ENCODE measurements around the gene CYP17A1.
"Not testable (repeated sequence)": the region's sequence is repeated elsewhere in the genome, so short reads cannot be mapped to it uniquely, and the experiment has no call there.

The CYP17A1 gene

DNA sequence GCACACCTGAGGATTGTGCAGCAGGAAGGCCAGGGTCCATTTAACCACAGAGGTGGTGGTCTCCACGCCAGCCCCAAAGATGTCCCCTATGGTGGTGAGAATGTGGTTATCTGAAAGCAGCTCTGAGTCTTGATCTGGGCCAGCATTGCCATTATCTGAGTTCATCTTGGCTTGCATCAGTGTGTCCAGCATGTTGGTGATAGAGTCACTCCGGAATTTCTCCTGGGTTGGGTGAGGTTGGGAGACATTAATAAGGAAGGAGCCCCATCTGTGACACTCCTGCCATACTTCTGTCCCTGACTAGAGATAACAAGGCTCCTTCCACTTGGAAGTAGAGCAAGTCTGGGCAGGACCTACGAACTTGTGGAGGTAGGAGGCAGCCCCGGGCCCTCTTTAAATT, 4.2 kb downstream of the CYP17A1 start:
- Histone ChIP-seq H3K4me1 (ENCODE audit: control insufficient read depth, insufficient read depth, low read length) (peaks cover 14% of the 10 kb centered on the region), H3K9ac (ENCODE audit: low read length) (no peak overlapping the region), H3K4me3 (ENCODE audit: low read length) (no peak overlapping the region), H3K36me3 (ENCODE audit: control insufficient read depth, insufficient read depth, low read length) (no peaks in the 10 kb centered on the region), H3K27me3 (ENCODE audit: control insufficient read depth, insufficient read depth, low read length) (no peaks in the 10 kb centered on the region), H3K9me3 (ENCODE audit: control insufficient read depth, low read length) (peaks cover 6% of the 10 kb centered on the region)

DNA sequence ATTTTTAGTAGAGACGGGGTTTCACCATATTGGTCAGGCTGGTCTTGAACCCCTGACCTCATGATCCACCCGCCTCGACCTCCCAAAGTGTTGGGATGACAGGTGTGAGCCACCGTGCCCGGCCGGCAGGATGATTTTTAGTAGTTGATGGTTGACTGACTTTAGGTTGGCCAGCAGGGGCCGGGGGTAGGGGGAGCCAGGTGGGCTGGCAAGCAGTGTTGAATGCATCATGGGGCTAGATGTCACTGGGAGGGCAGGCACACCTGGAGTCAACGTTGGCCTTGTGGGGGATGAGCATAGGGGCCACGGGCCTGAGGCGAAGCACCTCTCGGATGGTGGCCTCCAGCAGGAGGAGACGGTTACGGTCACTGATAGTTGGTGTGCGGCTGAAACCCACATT, 5.0 kb downstream of the CYP17A1 start:
- Histone ChIP-seq H3K4me1 (ENCODE audit: control insufficient read depth, insufficient read depth, low read length) (peaks cover 14% of the 10 kb centered on the region), H3K27me3 (ENCODE audit: control insufficient read depth, insufficient read depth, low read length) (no peaks in the 10 kb centered on the region), H3K36me3 (ENCODE audit: control insufficient read depth, insufficient read depth, low read length) (no peaks in the 10 kb centered on the region), H3K9ac (ENCODE audit: low read length) (no peak overlapping the region), H3K4me3 (ENCODE audit: low read length) (no peak overlapping the region), H3K9me3 (ENCODE audit: control insufficient read depth, low read length) (no peaks in the 10 kb centered on the region)

DNA sequence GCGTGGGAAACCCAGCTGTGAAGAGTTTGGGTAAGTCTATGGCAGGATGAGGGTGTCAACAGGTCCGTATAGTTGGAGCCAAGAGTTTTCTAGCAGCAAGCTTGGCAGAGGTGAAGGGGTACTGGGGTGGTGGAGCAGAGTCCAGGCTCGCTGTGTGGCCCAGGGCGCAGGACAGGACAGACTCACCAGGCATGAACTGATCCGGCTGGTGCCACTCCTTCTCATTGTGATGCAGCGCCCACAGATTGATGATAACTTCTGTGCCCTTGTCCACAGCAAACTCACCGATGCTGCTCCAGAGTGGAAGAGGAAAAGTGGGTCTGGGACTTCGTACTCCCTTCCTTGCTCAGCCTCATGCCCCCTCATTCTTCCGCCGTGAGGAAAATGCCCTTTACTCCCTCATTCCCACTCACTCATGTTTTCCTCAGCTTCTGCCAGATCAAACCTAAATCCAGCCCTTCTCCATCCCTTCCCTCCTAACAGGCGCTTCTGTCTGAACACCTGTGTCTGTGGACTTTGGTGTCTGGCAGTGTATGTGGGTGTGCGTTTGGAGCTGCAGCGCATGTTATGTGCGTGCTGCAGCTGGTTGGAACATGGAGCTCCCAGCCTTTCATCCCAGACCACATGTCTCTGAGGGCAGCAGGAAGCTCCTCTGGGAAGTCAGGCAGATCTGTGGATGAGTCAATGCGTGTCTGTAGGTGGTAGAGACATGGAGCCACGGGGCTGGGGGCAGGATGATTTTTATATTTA, 5.7 kb downstream of the CYP17A1 start:
- H3K36me3 ChIP-seq (ENCODE audit: control insufficient read depth, insufficient read depth, low read length) = no peaks in the 10 kb centered on the region
- H3K9ac ChIP-seq (ENCODE audit: low read length) = no peak overlapping the region
- peaks cover 14% of the 10 kb centered on the region for H3K4me1 ChIP-seq (ENCODE audit: control insufficient read depth, insufficient read depth, low read length)
- no peak overlapping the region for H3K4me3 ChIP-seq (ENCODE audit: low read length)
- H3K9me3 ChIP-seq (ENCODE audit: control insufficient read depth, low read length) = no peaks in the 10 kb centered on the region
- no peaks in the 10 kb centered on the region for H3K27me3 ChIP-seq (ENCODE audit: control insufficient read depth, insufficient read depth, low read length)

DNA sequence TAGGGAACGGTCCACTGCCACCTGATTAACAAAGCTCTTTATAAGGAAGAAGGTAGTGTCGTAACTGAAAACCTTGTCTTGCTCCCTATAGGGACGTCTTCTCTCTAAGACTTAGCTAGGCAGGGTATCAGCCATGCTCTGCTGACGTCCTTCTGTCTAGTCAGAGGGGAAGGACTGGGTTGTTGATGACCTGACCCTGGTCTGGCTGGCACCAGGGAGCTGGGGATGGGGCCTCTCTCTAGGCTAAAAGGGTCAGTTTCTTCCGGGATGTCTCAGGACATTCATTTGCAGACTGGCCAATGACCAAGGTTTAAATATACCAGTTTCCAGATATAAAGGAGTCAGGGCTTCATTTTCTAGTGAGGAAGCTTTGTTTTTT, 9.6 kb downstream of the CYP17A1 start:
- no peaks in the 10 kb centered on the region for H3K27me3 ChIP-seq (ENCODE audit: control insufficient read depth, insufficient read depth, low read length)
- no peak overlapping the region for H3K4me3 ChIP-seq (ENCODE audit: low read length)
- H3K36me3 ChIP-seq (ENCODE audit: control insufficient read depth, insufficient read depth, low read length) = no peaks in the 10 kb centered on the region
- no peaks in the 10 kb centered on the region for H3K9me3 ChIP-seq (ENCODE audit: control insufficient read depth, low read length)
- H3K9ac ChIP-seq (ENCODE audit: low read length) = no peak overlapping the region
- H3K4me1 ChIP-seq (ENCODE audit: control insufficient read depth, insufficient read depth, low read length) = no peaks in the 10 kb centered on the region

DNA sequence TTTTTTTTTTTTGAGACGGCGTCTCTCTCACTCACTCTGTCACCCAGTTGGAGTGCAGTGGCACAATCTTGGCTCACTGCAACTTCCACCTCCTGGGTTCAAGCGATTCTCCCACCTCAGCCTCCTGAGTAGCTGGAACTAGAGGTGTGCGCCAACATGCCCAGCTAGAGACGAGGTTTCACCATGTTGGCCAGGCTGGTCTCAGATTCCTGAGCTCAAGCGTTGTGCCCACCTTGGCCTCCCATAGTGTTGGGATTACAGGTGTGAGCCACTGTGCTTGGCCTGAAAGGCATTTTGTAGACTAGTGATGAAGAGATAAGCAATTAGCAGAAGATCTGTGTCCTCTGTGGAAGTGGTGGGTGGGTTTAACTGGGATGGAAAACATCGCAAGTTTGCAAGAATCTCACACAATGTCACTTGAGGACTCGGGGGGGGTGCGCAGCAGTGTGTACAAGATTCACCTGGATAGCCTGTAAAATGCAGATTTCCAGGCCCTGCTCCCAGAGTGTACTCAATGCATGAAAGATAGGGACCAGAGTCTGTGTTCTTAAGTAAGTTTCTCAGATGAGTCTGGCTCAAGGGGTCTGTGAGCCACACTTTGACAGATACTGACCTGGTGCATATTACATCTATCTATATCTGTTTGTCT, 10.9 kb downstream of the CYP17A1 start:
- Histone ChIP-seq H3K9ac (ENCODE audit: low read length) (no peak overlapping the region), H3K4me1 (ENCODE audit: control insufficient read depth, insufficient read depth, low read length) (no peaks in the 10 kb centered on the region), H3K9me3 (ENCODE audit: control insufficient read depth, low read length) (no peaks in the 10 kb centered on the region), H3K27me3 (ENCODE audit: control insufficient read depth, insufficient read depth, low read length) (no peaks in the 10 kb centered on the region), H3K4me3 (ENCODE audit: low read length) (no peak overlapping the region), H3K36me3 (ENCODE audit: control insufficient read depth, insufficient read depth, low read length) (no peaks in the 10 kb centered on the region)

DNA sequence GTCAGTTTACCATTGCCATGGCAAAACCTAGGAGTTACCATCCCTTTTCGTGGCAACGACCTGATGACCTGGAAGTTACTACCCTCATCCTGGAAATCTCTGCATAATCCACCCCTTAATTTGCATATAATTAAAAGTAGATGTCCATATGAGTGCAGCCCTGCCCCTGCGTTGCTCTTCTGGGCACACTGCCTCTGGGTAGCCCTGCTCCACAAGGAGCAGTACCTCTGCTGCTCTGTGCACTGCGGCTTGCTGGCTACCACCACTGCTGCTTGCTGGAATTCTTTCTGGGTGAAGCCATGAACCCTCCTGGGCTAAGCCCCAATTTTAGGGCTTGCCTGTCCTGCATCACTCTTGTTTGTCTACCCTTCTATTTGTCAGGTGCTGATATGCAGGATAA, 12.5 kb downstream of the CYP17A1 start:
- H3K9ac ChIP-seq (ENCODE audit: low read length) = no peak overlapping the region
- no peaks in the 10 kb centered on the region for H3K36me3 ChIP-seq (ENCODE audit: control insufficient read depth, insufficient read depth, low read length)
- no peaks in the 10 kb centered on the region for H3K4me1 ChIP-seq (ENCODE audit: control insufficient read depth, insufficient read depth, low read length)
- H3K4me3 ChIP-seq (ENCODE audit: low read length) = no peak overlapping the region
- no peaks in the 10 kb centered on the region for H3K9me3 ChIP-seq (ENCODE audit: control insufficient read depth, low read length)
- H3K27me3 ChIP-seq (ENCODE audit: control insufficient read depth, insufficient read depth, low read length) = no peaks in the 10 kb centered on the region

DNA sequence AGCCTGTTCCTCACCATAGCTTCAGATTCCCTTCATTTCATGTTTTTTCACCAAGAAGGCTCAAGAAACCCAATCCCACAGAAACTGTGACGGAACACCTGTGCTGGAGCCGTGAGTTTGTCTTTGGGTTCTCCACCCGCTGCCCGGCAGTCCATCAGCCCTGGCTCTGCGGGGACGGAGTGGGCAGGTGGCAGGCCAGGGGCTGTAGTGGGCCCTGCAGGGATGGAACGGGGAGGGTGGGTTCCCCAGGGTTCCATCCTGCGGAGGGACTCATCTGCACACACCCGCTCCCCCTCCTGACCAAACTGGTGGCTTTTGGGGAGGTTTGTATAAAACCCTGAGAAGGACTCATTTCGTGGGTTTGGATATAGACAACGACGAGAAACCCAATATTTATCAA, 15.0 kb downstream of the CYP17A1 start:
- Histone ChIP-seq H3K27me3 (ENCODE audit: control insufficient read depth, insufficient read depth, low read length) (no peaks in the 10 kb centered on the region), H3K4me3 (ENCODE audit: low read length) (no peak overlapping the region), H3K36me3 (ENCODE audit: control insufficient read depth, insufficient read depth, low read length) (no peaks in the 10 kb centered on the region), H3K9me3 (ENCODE audit: control insufficient read depth, low read length) (no peaks in the 10 kb centered on the region), H3K4me1 (ENCODE audit: control insufficient read depth, insufficient read depth, low read length) (no peaks in the 10 kb centered on the region), H3K9ac (ENCODE audit: low read length) (no peak overlapping the region)

DNA sequence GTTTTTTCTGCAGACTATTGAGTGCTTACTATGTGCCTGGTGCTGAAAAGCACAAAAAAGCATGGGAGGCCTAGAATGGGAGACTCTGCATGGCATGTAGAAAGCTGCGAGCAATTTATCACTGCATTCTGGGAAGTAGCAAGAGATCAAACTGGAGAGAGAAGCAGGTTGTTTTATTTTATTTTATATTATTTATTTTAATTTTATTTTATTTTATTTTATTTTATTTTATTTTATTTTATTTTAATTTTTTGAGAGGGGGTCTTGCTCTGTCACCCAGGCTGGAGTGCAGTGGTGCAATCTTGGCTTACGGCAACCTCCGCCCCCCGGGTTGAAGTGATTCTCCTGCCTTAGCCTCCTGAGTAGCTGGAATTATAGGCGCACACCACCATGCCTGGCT, 17.2 kb downstream of the CYP17A1 start:
- not testable (repeated sequence) for H3K36me3 ChIP-seq (ENCODE audit: control insufficient read depth, insufficient read depth, low read length); H3K9ac ChIP-seq (ENCODE audit: low read length); H3K4me1 ChIP-seq (ENCODE audit: control insufficient read depth, insufficient read depth, low read length); H3K4me3 ChIP-seq (ENCODE audit: low read length); H3K27me3 ChIP-seq (ENCODE audit: control insufficient read depth, insufficient read depth, low read length); H3K9me3 ChIP-seq (ENCODE audit: control insufficient read depth, low read length)

DNA sequence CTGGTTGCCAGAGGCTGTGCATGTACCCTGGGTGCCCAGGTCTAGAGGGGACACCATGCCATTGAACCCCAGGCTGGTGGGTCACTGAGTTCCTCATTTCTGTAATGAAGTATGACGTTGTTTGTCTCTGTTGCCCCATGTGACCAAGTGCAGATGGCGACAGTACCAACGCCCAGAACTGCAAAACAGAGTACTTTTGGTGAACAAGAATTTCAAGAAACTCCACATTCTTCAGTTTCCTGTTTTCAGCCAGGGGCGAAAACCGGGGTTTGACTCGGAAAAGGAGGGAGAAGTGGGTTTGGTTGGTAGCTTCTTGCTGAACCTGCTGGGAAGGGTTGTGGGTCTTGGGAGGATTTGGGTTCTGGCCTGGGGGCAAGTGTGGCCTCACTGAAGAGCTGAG, 18.2 kb downstream of the CYP17A1 start:
- Histone ChIP-seq H3K9me3 (ENCODE audit: control insufficient read depth, low read length) (no peaks in the 10 kb centered on the region), H3K4me3 (ENCODE audit: low read length) (no peak overlapping the region), H3K36me3 (ENCODE audit: control insufficient read depth, insufficient read depth, low read length) (no peaks in the 10 kb centered on the region), H3K9ac (ENCODE audit: low read length) (no peak overlapping the region), H3K4me1 (ENCODE audit: control insufficient read depth, insufficient read depth, low read length) (peaks cover 18% of the 10 kb centered on the region), H3K27me3 (ENCODE audit: control insufficient read depth, insufficient read depth, low read length) (no peaks in the 10 kb centered on the region)

DNA sequence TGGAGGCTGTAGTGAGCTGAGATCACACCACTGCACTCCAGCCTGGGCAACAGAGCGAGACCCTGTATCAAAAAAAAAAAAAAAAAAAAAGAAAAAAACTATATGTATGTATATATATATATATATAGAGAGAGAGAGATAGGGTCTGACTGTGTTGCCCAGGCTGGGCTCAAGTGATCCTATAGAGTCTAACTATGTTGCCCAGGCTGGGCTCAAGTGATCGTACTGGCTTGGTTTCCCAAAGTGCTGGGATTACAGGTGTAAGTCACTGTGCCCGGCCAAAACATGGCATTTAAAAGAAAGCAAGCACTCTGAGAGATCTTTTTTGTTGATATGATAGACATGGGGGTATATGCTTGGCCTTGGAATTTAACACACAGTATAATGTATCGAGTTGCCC, 20.0 kb downstream of the CYP17A1 start:
- Histone ChIP-seq H3K4me3 (ENCODE audit: low read length) (no peak overlapping the region), H3K9me3 (ENCODE audit: control insufficient read depth, low read length) (no peaks in the 10 kb centered on the region), H3K9ac (ENCODE audit: low read length) (no peak overlapping the region), H3K27me3 (ENCODE audit: control insufficient read depth, insufficient read depth, low read length) (no peaks in the 10 kb centered on the region), H3K4me1 (ENCODE audit: control insufficient read depth, insufficient read depth, low read length) (peaks cover 34% of the 10 kb centered on the region), H3K36me3 (ENCODE audit: control insufficient read depth, insufficient read depth, low read length) (peaks cover 10% of the 10 kb centered on the region)

DNA sequence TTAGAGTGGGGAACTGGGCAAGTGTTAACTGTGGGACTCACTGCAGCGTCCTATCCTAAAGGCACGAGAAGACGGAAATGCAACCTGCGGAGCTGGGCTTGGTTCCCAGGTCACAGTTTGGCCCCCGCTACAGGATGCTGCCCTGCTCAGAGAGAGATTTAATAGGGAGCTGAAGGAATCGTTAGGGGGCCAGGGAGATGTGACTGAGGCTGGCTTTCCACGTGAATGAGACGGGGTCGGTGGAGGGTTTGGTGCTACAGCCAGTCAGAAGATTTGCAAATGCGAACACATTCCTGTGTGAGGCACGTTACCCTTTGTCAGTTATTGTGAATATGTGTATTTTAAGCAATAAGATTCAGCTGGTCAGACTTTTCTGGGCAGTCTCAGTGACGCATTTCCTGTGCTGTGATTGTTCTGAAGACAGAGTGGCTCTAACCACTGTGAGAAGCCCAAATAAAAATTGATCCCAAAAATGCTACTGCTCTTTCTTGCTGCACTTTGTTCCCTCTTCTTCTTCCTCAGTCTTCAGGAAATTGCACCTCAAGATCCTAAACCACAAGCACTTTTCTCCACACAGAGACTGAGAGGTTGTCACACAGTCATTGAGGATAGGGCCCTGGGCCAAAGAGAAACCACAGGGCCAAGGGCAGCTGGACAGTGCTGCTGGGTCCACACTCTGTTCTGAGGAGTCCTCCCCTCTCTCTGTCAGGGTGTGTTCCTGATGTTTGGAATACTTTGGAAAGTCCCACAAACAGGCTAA, 21.2 kb downstream of the CYP17A1 start:
- Histone ChIP-seq H3K36me3 (ENCODE audit: control insufficient read depth, insufficient read depth, low read length) (peaks cover 17% of the 10 kb centered on the region), H3K4me3 (ENCODE audit: low read length) (no peak overlapping the region), H3K9me3 (ENCODE audit: control insufficient read depth, low read length) (no peaks in the 10 kb centered on the region), H3K9ac (ENCODE audit: low read length) (peak overlapping the region; percentile 38), H3K27me3 (ENCODE audit: control insufficient read depth, insufficient read depth, low read length) (no peaks in the 10 kb centered on the region), H3K4me1 (ENCODE audit: control insufficient read depth, insufficient read depth, low read length) (peaks cover 34% of the 10 kb centered on the region)

DNA sequence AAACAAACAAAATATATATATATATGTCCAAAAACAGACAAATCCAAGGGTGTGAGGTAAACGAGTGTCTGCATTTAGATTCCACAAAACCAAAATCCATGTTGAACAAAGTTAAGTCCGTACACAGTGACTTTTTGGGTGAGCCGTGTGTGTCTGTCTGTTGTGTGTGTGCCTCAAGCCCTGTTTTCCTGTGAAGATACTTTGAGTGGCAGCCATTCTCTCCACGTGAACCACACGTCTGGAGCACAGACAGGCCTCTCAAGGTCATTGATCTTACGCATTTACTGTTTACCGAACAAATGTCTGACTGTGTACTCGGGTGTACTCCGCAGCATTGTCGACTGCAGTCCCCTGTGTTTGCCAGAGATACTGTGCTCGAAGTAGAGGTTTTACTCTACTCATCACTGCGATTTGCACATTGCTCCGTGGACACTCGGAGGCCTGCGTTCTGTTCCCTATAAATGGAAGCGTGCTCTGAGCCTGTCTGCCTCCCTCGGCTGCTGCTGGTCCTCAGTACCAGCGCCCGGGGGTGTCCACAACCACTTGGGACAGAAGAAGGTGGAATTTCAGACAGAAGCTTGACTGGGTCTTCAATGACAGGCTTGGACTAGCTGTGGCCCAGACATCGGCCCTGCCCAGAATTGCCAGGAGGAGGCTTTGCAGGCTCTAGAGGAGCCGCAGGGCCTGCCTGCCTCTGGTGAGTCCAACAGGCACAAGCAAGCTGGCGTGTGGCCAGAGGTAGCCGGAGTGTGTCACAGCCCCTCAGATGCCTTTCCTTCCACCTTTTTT, 22.1 kb downstream of the CYP17A1 start:
- Histone ChIP-seq H3K9me3 (ENCODE audit: control insufficient read depth, low read length) (no peaks in the 10 kb centered on the region), H3K4me1 (ENCODE audit: control insufficient read depth, insufficient read depth, low read length) (peaks cover 34% of the 10 kb centered on the region), H3K27me3 (ENCODE audit: control insufficient read depth, insufficient read depth, low read length) (no peaks in the 10 kb centered on the region), H3K9ac (ENCODE audit: low read length) (peak overlapping the region; percentile 45), H3K4me3 (ENCODE audit: low read length) (no peak overlapping the region), H3K36me3 (ENCODE audit: control insufficient read depth, insufficient read depth, low read length) (peaks cover 19% of the 10 kb centered on the region)

All from mucosa of stomach (tissue), 1 donor.